Endodermal cell (in vitro differentiated cells): ENCODE measurements around the gene ATRN. TPM values are rescaled to one million over a fixed set of nuclear protein-coding genes. Genes with fewer than 3 reads are reported as not detected.

Experiments
- DNase-seq: peaks from one replicate; pipeline ENCODE4 v3.0.0-alpha.2; 2017
- H3K27ac ChIP-seq: 2 replicates; pipeline ENCODE4 v1.5.1; 2013; ENCODE audit warnings: mild to moderate bottlenecking, low read depth, low read length, moderate library complexity
- H3K27me3 ChIP-seq: 2 replicates; pipeline ENCODE4 v1.6.1; 2013; ENCODE audit warnings: mild to moderate bottlenecking, low read length, moderate library complexity; ENCODE audit not compliant: insufficient read depth, control insufficient read depth, poor library complexity, severe bottlenecking
- H3K36me3 ChIP-seq: 2 replicates; pipeline ENCODE4 v1.7.0; 2013; ENCODE audit warnings: mild to moderate bottlenecking, low read length, moderate library complexity; ENCODE audit not compliant: control insufficient read depth, insufficient read depth
- H3K4me1 ChIP-seq: one replicate; pipeline ENCODE4 v1.7.0; 2013; ENCODE audit warnings: low read length; ENCODE audit not compliant: control insufficient read depth, insufficient read depth
- H3K4me3 ChIP-seq: 2 replicates; pipeline ENCODE4 v1.5.1; 2013; ENCODE audit warnings: mild to moderate bottlenecking, low read length, moderate library complexity
- H3K9ac ChIP-seq: 2 replicates; pipeline ENCODE4 v1.6.1; 2013; ENCODE audit warnings: mild to moderate bottlenecking, low read length, moderate library complexity; ENCODE audit not compliant: poor library complexity, severe bottlenecking; ENCODE audit errors: extremely low read depth
- H3K9me3 ChIP-seq: 2 replicates; pipeline ENCODE4 v1.6.1; 2013; ENCODE audit warnings: mild to moderate bottlenecking, low read length, moderate library complexity; ENCODE audit not compliant: control insufficient read depth
- H3K27ac Mint-ChIP-seq: 2 replicates; pipeline ENCODE4 v1.8.0; 2020; ENCODE audit warnings: mixed read lengths
- H3K27me3 Mint-ChIP-seq: 2 replicates; pipeline ENCODE4 v1.8.0; 2021; ENCODE audit warnings: mild to moderate bottlenecking, mixed read lengths; ENCODE audit not compliant: insufficient read depth
- H3K36me3 Mint-ChIP-seq: 2 replicates; pipeline ENCODE4 v1.8.0; 2020; ENCODE audit warnings: low read depth, mixed read lengths
- H3K4me1 Mint-ChIP-seq: 2 replicates; pipeline ENCODE4 v1.8.0; 2020; ENCODE audit warnings: mixed read lengths
- H3K4me3 Mint-ChIP-seq: 2 replicates; pipeline ENCODE4 v1.8.0; 2020; ENCODE audit warnings: mild to moderate bottlenecking, moderate library complexity, mixed read lengths
- H3K9me3 Mint-ChIP-seq: 2 replicates; pipeline ENCODE4 v1.8.0; 2020; ENCODE audit warnings: mild to moderate bottlenecking, mixed read lengths
- CTCF ChIP-seq: fragments of 200-600 bp; sonication (generic); conservative IDR thresholded peaks from 2 replicates; pipeline ENCODE4 v1.5.0; 2021; ENCODE audit warnings: antibody characterized with exemption, mild to moderate bottlenecking
- WGBS, 2 experiments: methylation state at CpG; one replicate each; pipeline versions ENCODE4 v1.1.5 to v1.1.7; 2013; ENCODE audit warnings: missing lambda C conversion rate in 2 of 2, mixed read lengths in 1 of 2; ENCODE audit not compliant: insufficient coverage in 1 of 2, insufficient read length in 1 of 2; 5-methylcytosine and 5-hydroxymethylcytosine counted together
- total RNA-seq, 2 donors: library from RNA; stranded (reverse); fragmentation: NEBNext Ultra II Directional in 1 of 2; extraction: Animal tissue kit (Norgen Biotek cat#: 25700) in 1 of 2; gene quantifications; 2 replicates in 1 of 2; 3 replicates in 1 of 2; pipeline ENCODE4 v1.2.1, GENCODE V29; 2021

ATRN gene
- total RNA-seq, 2 donors from 2014 or later, result 27.4 to 31.2 TPM

GRCh38 chr20:3645309-3646066 lies 174.7 kb downstream of the ATRN start:
- no peak for DNase-seq
- Histone ChIP-seq H3K27me3 (no peaks in the 10 kb centered on the region), H3K9ac (no peak overlapping the region), H3K36me3 (peaks cover 3% of the 10 kb centered on the region), H3K4me3 (no peak overlapping the region), H3K9me3 (peaks cover 4% of the 10 kb centered on the region), H3K27ac (no peak overlapping the region), H3K4me1 (no peaks in the 10 kb centered on the region)
- Mint-ChIP-seq H3K4me3 (no peak overlapping the region), H3K27me3 (no peaks in the 10 kb centered on the region), H3K36me3 (peaks cover 28% of the 10 kb centered on the region), H3K4me1 (no peaks in the 10 kb centered on the region), H3K9me3 (no peaks in the 10 kb centered on the region), H3K27ac (no peak overlapping the region)
- no peak for TF ChIP-seq CTCF
- 95 to 97% methylated on average over 14 to 20 of the region's 20 CpGs for WGBS, 2 experiments

- no peak for TF ChIP-seq CTCF
- no peak overlapping the region for H3K27ac Mint-ChIP-seq
- Histone ChIP-seq H3K9me3 (no peaks in the 10 kb centered on the region), H3K4me3 (no peak overlapping the region), H3K27ac (no peak overlapping the region), H3K4me1 (no peaks in the 10 kb centered on the region), H3K36me3 (peaks cover 3% of the 10 kb centered on the region), H3K27me3 (no peaks in the 10 kb centered on the region), H3K9ac (no peak overlapping the region)
- H3K9me3 Mint-ChIP-seq, result no peaks in the 10 kb centered on the region
- no peak for DNase-seq
- no peaks in the 10 kb centered on the region for H3K4me1 Mint-ChIP-seq
- H3K4me3 Mint-ChIP-seq, result no peak overlapping the region
- H3K27me3 Mint-ChIP-seq, result no peaks in the 10 kb centered on the region
- H3K36me3 Mint-ChIP-seq, result peaks cover 22% of the 10 kb centered on the region
- WGBS, 2 experiments, result 77 to 100% methylated on average over 1 to 5 of the region's 5 CpGs
Observed at GRCh38 chr20:3646067-3646440, 175.2 kb downstream of the ATRN start.

- no peaks in the 10 kb centered on the region for H3K9me3 ChIP-seq
- no peaks in the 10 kb centered on the region for H3K27me3 ChIP-seq
- Mint-ChIP-seq H3K4me3 (no peak overlapping the region), H3K9me3 (no peaks in the 10 kb centered on the region), H3K27me3 (no peaks in the 10 kb centered on the region), H3K27ac (no peak overlapping the region), H3K4me1 (no peaks in the 10 kb centered on the region), H3K36me3 (peaks cover 20% of the 10 kb centered on the region)
- no peak overlapping the region for H3K9ac ChIP-seq
- no peak overlapping the region for H3K27ac ChIP-seq
- no peak for TF ChIP-seq CTCF
- no peak for DNase-seq
- no peak overlapping the region for H3K4me3 ChIP-seq
- WGBS, 2 experiments, result 95 to 96% methylated on average over 8 to 13 of the region's 13 CpGs
- H3K36me3 ChIP-seq, result peaks cover 3% of the 10 kb centered on the region
- no peaks in the 10 kb centered on the region for H3K4me1 ChIP-seq
Observed at GRCh38 chr20:3646651-3647050, 175.8 kb downstream of the ATRN start.
